ENCODE measurements around the gene PRPF40B. TPM values are rescaled to one million over a fixed set of nuclear protein-coding genes. Genes with fewer than 3 reads are reported as not detected.

PRPF40B gene
- total and polyA plus RNA-seq, 2 of the 13 experiments (the other 11 are each of a cell fraction or from before 2014, with no cell fraction given): 5.0 to 7.8 TPM

- no peak for TF ChIP-seq SMAD1 (CRISPR knock-in tag; IDR thresholded peaks at IDR 0.05; ENCODE audit: borderline replicate concordance, low read depth)
- peak; percentile 24; the same call in 1 of the 2 replicates for TF ChIP-seq ZBTB4 (CRISPR knock-in tag; IDR thresholded peaks at IDR 0.05; ENCODE audit: borderline replicate concordance)
- TF ChIP-seq USF2 (IDR thresholded peaks at IDR 0.05; ENCODE audit: low read depth, low read length): no peak
- TF ChIP-seq USF2 (CRISPR knock-in tag; IDR thresholded peaks at IDR 0.05; ENCODE audit: borderline replicate concordance): no peak
- TF ChIP-seq NFKB2 (CRISPR knock-in tag; IDR thresholded peaks at IDR 0.05; ENCODE audit: borderline replicate concordance): peak; percentile 11; the same call in 1 of the 2 replicates
- TF ChIP-seq ZZZ3 (CRISPR knock-in tag; IDR thresholded peaks at IDR 0.05; ENCODE audit: borderline replicate concordance): no peak
- TF ChIP-seq NFE2 (CRISPR knock-in tag; IDR thresholded peaks at IDR 0.05): no peak
- no peak for TF ChIP-seq LCORL (IDR thresholded peaks at IDR 0.05)
- TF ChIP-seq LCORL (CRISPR knock-in tag; IDR thresholded peaks at IDR 0.05): peak; percentile 72
- peak; percentile 70; the same call in 1 of the 2 replicates for TF ChIP-seq ZNF605 (CRISPR knock-in tag; IDR thresholded peaks at IDR 0.05)
- no peak for TF ChIP-seq ZNF17 (CRISPR knock-in tag; IDR thresholded peaks at IDR 0.05)
- TF ChIP-seq TFE3 (CRISPR knock-in tag; IDR thresholded peaks at IDR 0.05): peak; percentile 11; the same call in 1 of the 2 replicates
- peak; percentile 61; the same call in 1 of the 2 replicates for TF ChIP-seq ARID2 (CRISPR knock-in tag; IDR thresholded peaks at IDR 0.05; ENCODE audit: borderline replicate concordance)
- TF ChIP-seq HDAC1 (CRISPR knock-in tag; IDR thresholded peaks at IDR 0.05): peak; percentile 40; the same call in 1 of the 2 replicates
- no peak for TF ChIP-seq THAP11 (CRISPR knock-in tag; IDR thresholded peaks at IDR 0.05)
- peak; percentile 64 for TF ChIP-seq ZNF18 (CRISPR knock-in tag; IDR thresholded peaks at IDR 0.05; ENCODE audit: insufficient replicate concordance)
- no peak for TF ChIP-seq GFI1 (CRISPR knock-in tag; IDR thresholded peaks at IDR 0.05; ENCODE audit: borderline replicate concordance)
- no peak; a peak in 1 of 4 replicates for TF ChIP-seq KLF16 (CRISPR knock-in tag; IDR thresholded peaks at IDR 0.05)
- no peak for TF ChIP-seq YEATS4 (CRISPR knock-in tag; IDR thresholded peaks at IDR 0.05; ENCODE audit: borderline replicate concordance)
- TF ChIP-seq DRAP1 (CRISPR knock-in tag; IDR thresholded peaks at IDR 0.05): 0 out of 2 replicates have a peak, but pooled peaks have one; percentile 6
Measured at GRCh38 chr12:49622501-49623141, 740 bp upstream of the PRPF40B start (continued).

Data from HepG2 (cell line).